Liver (tissue), 9 donors: ENCODE measurements around the gene IFNA16. TPM values are rescaled to one million over a fixed set of nuclear protein-coding genes. Genes with fewer than 3 reads are reported as not detected.

Experiments
- DNase-seq: peaks from one replicate; pipeline ENCODE4 v3.0.0-alpha.2; 2017; ENCODE audit warnings: low spot score
- H3K27ac ChIP-seq, 2 donors: one replicate each; pipeline ENCODE4 v1.7.0; 2013; ENCODE audit warnings: inconsistent platforms in 2 of 2, low read length in 2 of 2, control low read depth in 1 of 2, low read depth in 1 of 2, mild to moderate bottlenecking in 1 of 2
- H3K27me3 ChIP-seq, 4 donors: one replicate each; pipeline versions ENCODE4 v1.6.1 to v1.7.0; 2013; ENCODE audit warnings: low read length in 3 of 4, inconsistent platforms in 1 of 4, mild to moderate bottlenecking in 1 of 4, moderate library complexity in 1 of 4; ENCODE audit not compliant: control insufficient read depth in 4 of 4, insufficient read depth in 4 of 4
- H3K36me3 ChIP-seq, 4 donors: one replicate each; pipeline versions ENCODE4 v1.6.1 to v1.7.0; 2013; ENCODE audit warnings: low read length in 3 of 4, mild to moderate bottlenecking in 3 of 4, low read depth in 1 of 4, moderate library complexity in 1 of 4; ENCODE audit not compliant: control insufficient read depth in 4 of 4, insufficient read depth in 3 of 4
- H3K4me1 ChIP-seq, 4 donors: one replicate each; pipeline versions ENCODE4 v1.6.1 to v1.7.0; 2013; ENCODE audit warnings: low read length in 3 of 4, mild to moderate bottlenecking in 3 of 4, moderate library complexity in 1 of 4; ENCODE audit not compliant: control insufficient read depth in 4 of 4, insufficient read depth in 4 of 4
- H3K4me3 ChIP-seq, 3 donors: one replicate each; pipeline versions ENCODE4 v1.6.1 to v1.7.0; 2013; ENCODE audit warnings: low read length in 3 of 3, control low read depth in 1 of 3, low read depth in 1 of 3, mild to moderate bottlenecking in 1 of 3
- H3K9ac ChIP-seq, 2 donors: one replicate each; pipeline ENCODE4 v1.7.0; 2013; ENCODE audit warnings: low read length in 2 of 2, mild to moderate bottlenecking in 2 of 2, moderate library complexity in 2 of 2, control low read depth in 1 of 2, low read depth in 1 of 2
- H3K9me3 ChIP-seq, 4 donors: one replicate each; pipeline versions ENCODE4 v1.6.1 to v1.7.0; 2013; ENCODE audit warnings: low read length in 3 of 4; ENCODE audit not compliant: control insufficient read depth in 4 of 4
- ATF3 ChIP-seq: IDR thresholded peaks from 2 replicates; pipeline ENCODE4 v1.6.1; 2016; ENCODE audit warnings: antibody characterized with exemption
- EGR1 ChIP-seq, 2 donors: IDR thresholded peaks; 2 replicates each; pipeline ENCODE4 v1.6.1; 2016 to 2018; ENCODE audit warnings: antibody characterized with exemption in 2 of 2, low read depth in 2 of 2
- FOXA1 ChIP-seq: IDR thresholded peaks from 2 replicates; pipeline ENCODE4 v1.6.1; 2016; ENCODE audit warnings: antibody characterized with exemption
- FOXA2 ChIP-seq: IDR thresholded peaks from 2 replicates; pipeline ENCODE4 v1.6.1; 2016; ENCODE audit warnings: antibody characterized with exemption
- GABPA ChIP-seq, 2 donors: IDR thresholded peaks in 1 of 2; conservative IDR thresholded peaks in 1 of 2; 2 replicates each; pipeline ENCODE4 v1.6.1; 2016; ENCODE audit warnings: antibody characterized with exemption in 2 of 2, mild to moderate bottlenecking in 1 of 2, moderate library complexity in 1 of 2
- HNF4A ChIP-seq, 2 donors: conservative IDR thresholded peaks; 2 replicates each; pipeline ENCODE4 v1.6.1; 2016; ENCODE audit warnings: antibody characterized with exemption in 2 of 2, mild to moderate bottlenecking in 2 of 2
- HNF4G ChIP-seq: IDR thresholded peaks from 2 replicates; pipeline ENCODE4 v1.6.1; 2016; ENCODE audit warnings: antibody characterized with exemption
- JUND ChIP-seq, 2 donors: IDR thresholded peaks; 2 replicates each; pipeline ENCODE4 v1.6.1; 2016; ENCODE audit warnings: antibody characterized with exemption in 2 of 2
- MAX ChIP-seq: IDR thresholded peaks from 2 replicates; pipeline ENCODE4 v1.6.1; 2016; ENCODE audit warnings: antibody characterized with exemption
- NR2F2 ChIP-seq: IDR thresholded peaks from 2 replicates; pipeline ENCODE4 v1.6.1; 2016; ENCODE audit warnings: antibody characterized with exemption
- RAD21 ChIP-seq, 2 donors: IDR thresholded peaks; 2 replicates each; pipeline ENCODE4 v1.6.1; 2016; ENCODE audit warnings: antibody characterized with exemption in 2 of 2, mild to moderate bottlenecking in 2 of 2
- REST ChIP-seq: IDR thresholded peaks from 2 replicates; pipeline ENCODE4 v1.6.1; 2016; ENCODE audit warnings: antibody characterized with exemption, mild to moderate bottlenecking
- RXRA ChIP-seq, 2 donors: IDR thresholded peaks; 2 replicates each; pipeline ENCODE4 v1.6.1; 2017 to 2018; ENCODE audit warnings: antibody characterized with exemption in 2 of 2, mild to moderate bottlenecking in 1 of 2
- SP1 ChIP-seq: IDR thresholded peaks from 2 replicates; pipeline ENCODE4 v1.6.1; 2018; ENCODE audit warnings: antibody characterized with exemption, mild to moderate bottlenecking
- TAF1 ChIP-seq: conservative IDR thresholded peaks from 2 replicates; pipeline ENCODE4 v1.6.1; 2016; ENCODE audit warnings: antibody characterized with exemption, mild to moderate bottlenecking
- YY1 ChIP-seq: IDR thresholded peaks from 2 replicates; pipeline ENCODE4 v1.6.1; 2016; ENCODE audit warnings: antibody characterized with exemption, mild to moderate bottlenecking
- ZBTB33 ChIP-seq: IDR thresholded peaks from 2 replicates; pipeline ENCODE4 v1.6.1; 2016; ENCODE audit warnings: antibody characterized with exemption
- WGBS: extraction: QIAGEN DNeasy Blood & Tissue Kit; methylation state at CpG from one replicate; pipeline ENCODE4 v1.1.7; 2013; 5-methylcytosine and 5-hydroxymethylcytosine counted together
- polyA plus RNA-seq, 2 donors: library from polyadenylated mRNA; stranded (reverse) in 1 of 2; unstranded in 1 of 2; fragments of 200-250 nt in 1 of 2; fragments of >200 nt in 1 of 2; fragmentation: Nextera tagmentation in 1 of 2; extraction: Ambion mirVana in 1 of 2; gene quantifications; one replicate each; pipeline versions ENCODE4 v1.2.1 to v1.2.3, GENCODE V29; 2013 to 2015
- total RNA-seq, 2 donors: library from RNA; depleted of rRNA; stranded (reverse); fragments of >200 nt; gene quantifications; one replicate each; pipeline ENCODE4 v1.2.3, GENCODE V29; 2014
- donor health status: healthy.
- donor health status: healthy.
- donor health status: healthy.
- donor health status: healthy.
- donor health status: healthy.

Gene IFNA16
- total and polyA plus RNA-seq, 4 donors, result not detected

GRCh38 chr9:21172156-21172555, 45.0 kb downstream of the IFNA16 start:
- TF ChIP-seq JUND (IDR thresholded peaks at IDR 0.05) (no peak), FOXA1 (no peak), TAF1 (no peak), SP1 (no peak), REST (no peak), ZBTB33 (no peak), NR2F2 (no peak), RAD21 (IDR thresholded peaks at IDR 0.05) (no peak), RXRA (IDR thresholded peaks at IDR 0.05) (no peak), YY1 (no peak), GABPA (IDR thresholded peaks at IDR 0.05 in 1 of 2, conservative IDR thresholded peaks at IDR 0.05 in 1 of 2) (no peak), FOXA2 (no peak), HNF4A (conservative IDR thresholded peaks at IDR 0.05) (no peak), MAX (no peak), ATF3 (no peak)
- no peak for DNase-seq
- 81% methylated on average over 3 of the region's 3 CpGs for WGBS

GRCh38 chr9:21171351-21171750, 45.8 kb downstream of the IFNA16 start:
- no peaks in the 10 kb centered on the region for H3K36me3 ChIP-seq
- DNase-seq, result no peak
- H3K9me3 ChIP-seq, result no peaks in the 10 kb centered on the region
- H3K4me3 ChIP-seq, result no peak overlapping the region
- H3K27ac ChIP-seq, result no peak overlapping the region
- WGBS, result 54% methylated on average over 1 of the region's 1 CpG
- no peak overlapping the region for H3K9ac ChIP-seq
- no peaks in the 10 kb centered on the region for H3K27me3 ChIP-seq
- no peaks in the 10 kb centered on the region for H3K4me1 ChIP-seq
- TF ChIP-seq SP1, result no peak
- no peak for TF ChIP-seq JUND (IDR thresholded peaks at IDR 0.05)
- no peak for TF ChIP-seq HNF4A (conservative IDR thresholded peaks at IDR 0.05)
- TF ChIP-seq ATF3, result no peak
- TF ChIP-seq HNF4G, result no peak
- no peak for TF ChIP-seq MAX
- TF ChIP-seq GABPA (IDR thresholded peaks at IDR 0.05 in 1 of 2, conservative IDR thresholded peaks at IDR 0.05 in 1 of 2), result no peak
- TF ChIP-seq FOXA2, result no peak
- TF ChIP-seq NR2F2, result no peak
- TF ChIP-seq REST, result no peak
- TF ChIP-seq FOXA1, result no peak
- no peak for TF ChIP-seq TAF1
- TF ChIP-seq EGR1 (IDR thresholded peaks at IDR 0.05; ENCODE audit: low read depth in 2 of 2), result no peak
- TF ChIP-seq RXRA (IDR thresholded peaks at IDR 0.05), result no peak
- TF ChIP-seq YY1, result no peak
- TF ChIP-seq ZBTB33, result no peak

More at GRCh38 chr9:21172156-21172555, 45.0 kb downstream of the IFNA16 start:
- Histone ChIP-seq H3K4me3 (no peak overlapping the region), H3K36me3 (no peaks in the 10 kb centered on the region), H3K9ac (no peak overlapping the region), H3K9me3 (no peaks in the 10 kb centered on the region), H3K4me1 (no peaks in the 10 kb centered on the region), H3K27me3 (no peaks in the 10 kb centered on the region), H3K27ac (no peak overlapping the region)
